Measurements from ENCODE around the gene ARF1. TPM values are rescaled to one million over a fixed set of nuclear protein-coding genes. Genes with fewer than 3 reads are reported as not detected.

ARF1 gene
- total RNA-seq, 6 donors from 2014 or later, result 157 to 487 (median 374) TPM

DNA sequence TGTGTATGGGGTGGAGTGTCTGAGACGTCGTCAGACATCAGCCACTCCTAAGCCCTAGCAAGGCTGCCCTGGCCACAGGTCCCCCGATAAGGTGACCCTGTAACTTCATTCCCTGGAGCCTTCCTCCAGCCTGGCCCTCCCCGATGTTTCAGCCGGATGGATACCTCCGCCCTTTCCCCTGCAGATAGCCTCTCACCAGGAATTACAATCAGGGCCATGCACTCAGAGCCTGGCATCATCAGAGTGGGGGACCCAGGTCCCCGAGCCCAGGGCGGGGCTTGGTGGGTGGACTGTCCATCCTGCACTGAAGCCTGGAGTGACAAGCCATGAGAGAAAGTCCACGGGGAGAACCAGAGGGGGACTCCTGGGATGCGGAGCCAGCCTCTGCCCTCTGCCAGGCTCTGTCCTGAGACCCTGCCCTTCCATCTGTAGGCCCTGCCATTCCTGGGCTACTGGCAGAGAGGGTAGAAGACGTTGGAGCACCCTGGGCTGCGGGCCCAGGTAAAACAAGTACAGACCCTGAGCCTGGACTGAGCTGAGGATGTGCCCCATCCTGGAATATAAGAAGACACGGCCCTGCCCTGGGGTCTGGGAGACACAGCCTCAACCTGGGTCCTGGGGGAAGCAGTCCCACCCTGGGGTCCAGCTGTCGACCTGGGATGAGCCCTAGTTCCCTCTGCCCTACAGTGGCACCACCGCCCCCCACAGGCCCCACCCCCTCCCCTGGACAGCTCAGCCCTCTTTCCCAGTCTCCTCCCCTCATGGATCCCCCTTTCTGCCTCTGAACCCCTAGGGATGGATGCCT lies 16.8 kb upstream of the ARF1 start:
- no peak for TF ChIP-seq POLR2AphosphoS5 (IDR thresholded peaks at IDR 0.05)
- TF ChIP-seq, protein P1, sequence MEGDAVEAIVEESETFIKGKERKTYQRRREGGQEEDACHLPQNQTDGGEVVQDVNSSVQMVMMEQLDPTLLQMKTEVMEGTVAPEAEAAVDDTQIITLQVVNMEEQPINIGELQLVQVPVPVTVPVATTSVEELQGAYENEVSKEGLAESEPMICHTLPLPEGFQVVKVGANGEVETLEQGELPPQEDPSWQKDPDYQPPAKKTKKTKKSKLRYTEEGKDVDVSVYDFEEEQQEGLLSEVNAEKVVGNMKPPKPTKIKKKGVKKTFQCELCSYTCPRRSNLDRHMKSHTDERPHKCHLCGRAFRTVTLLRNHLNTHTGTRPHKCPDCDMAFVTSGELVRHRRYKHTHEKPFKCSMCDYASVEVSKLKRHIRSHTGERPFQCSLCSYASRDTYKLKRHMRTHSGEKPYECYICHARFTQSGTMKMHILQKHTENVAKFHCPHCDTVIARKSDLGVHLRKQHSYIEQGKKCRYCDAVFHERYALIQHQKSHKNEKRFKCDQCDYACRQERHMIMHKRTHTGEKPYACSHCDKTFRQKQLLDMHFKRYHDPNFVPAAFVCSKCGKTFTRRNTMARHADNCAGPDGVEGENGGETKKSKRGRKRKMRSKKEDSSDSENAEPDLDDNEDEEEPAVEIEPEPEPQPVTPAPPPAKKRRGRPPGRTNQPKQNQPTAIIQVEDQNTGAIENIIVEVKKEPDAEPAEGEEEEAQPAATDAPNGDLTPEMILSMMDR (IDR thresholded peaks at IDR 0.05), result no peak
- no peak for TF ChIP-seq EP300 (IDR thresholded peaks at IDR 0.05)
- TF ChIP-seq POLR2A (IDR thresholded peaks at IDR 0.05), result no peak
- H3K4me3 ChIP-seq, result no peak overlapping the region
- H3K4me1 ChIP-seq, result peaks cover 0 to 5% (median 2%) of the 10 kb centered on the region in 4 donors
- H3K27ac ChIP-seq, result no peak overlapping the region
- WGBS, 2 donors, result 86 to 90% methylated on average over 5 to 13 of the region's 15 CpGs
- no peaks in the 10 kb centered on the region for H3K9me3 ChIP-seq
- ATAC-seq (ENCODE audit: low FRiP score in 2 of 2) (no peak), DNase-seq (peak in 1 of 2 donors; percentile 54)
- H3K36me3 ChIP-seq, result no peaks in the 10 kb centered on the region
- H3K27me3 ChIP-seq, result peaks cover 0 to 24% (median 11%) of the 10 kb centered on the region in 4 donors

DNA sequence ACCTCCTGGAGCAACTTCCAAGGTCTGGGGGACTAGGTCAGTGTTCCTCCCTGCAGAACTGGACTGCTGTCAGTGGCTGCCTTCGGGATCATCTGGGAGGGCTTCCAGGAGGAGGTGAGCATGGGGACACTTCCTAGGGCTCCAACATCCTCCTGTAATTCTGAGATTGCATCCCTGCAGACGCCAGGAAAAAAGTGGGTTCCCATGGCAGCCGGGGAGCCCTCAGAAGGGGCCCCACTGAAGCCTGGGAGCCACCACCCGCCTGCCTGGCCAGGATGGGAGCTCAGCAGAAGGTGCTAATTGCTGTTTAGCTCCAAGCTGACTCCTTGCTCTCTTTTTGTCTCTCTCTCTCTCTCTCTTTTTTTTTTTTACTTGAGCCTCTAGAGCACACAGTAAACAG lies 16.1 kb upstream of the ARF1 start:
- TF ChIP-seq POLR2AphosphoS5 (IDR thresholded peaks at IDR 0.05) (no peak), POLR2A (IDR thresholded peaks at IDR 0.05) (no peak), EP300 (IDR thresholded peaks at IDR 0.05) (no peak)
- TF ChIP-seq, protein P1 (IDR thresholded peaks at IDR 0.05), result no peak
- Histone ChIP-seq H3K4me3 (no peak overlapping the region), H3K27me3 (peaks cover 0 to 19% (median 9%) of the 10 kb centered on the region in 4 donors), H3K9me3 (no peaks in the 10 kb centered on the region), H3K27ac (no peak overlapping the region), H3K36me3 (no peaks in the 10 kb centered on the region), H3K4me1 (no peaks in the 10 kb centered on the region)
- ATAC-seq (ENCODE audit: low FRiP score in 2 of 2) (no peak), DNase-seq (peak in 1 of 2 donors; percentile 17)
- 31 to 52% methylated on average over 3 to 4 of the region's 4 CpGs for WGBS, 2 donors

DNA sequence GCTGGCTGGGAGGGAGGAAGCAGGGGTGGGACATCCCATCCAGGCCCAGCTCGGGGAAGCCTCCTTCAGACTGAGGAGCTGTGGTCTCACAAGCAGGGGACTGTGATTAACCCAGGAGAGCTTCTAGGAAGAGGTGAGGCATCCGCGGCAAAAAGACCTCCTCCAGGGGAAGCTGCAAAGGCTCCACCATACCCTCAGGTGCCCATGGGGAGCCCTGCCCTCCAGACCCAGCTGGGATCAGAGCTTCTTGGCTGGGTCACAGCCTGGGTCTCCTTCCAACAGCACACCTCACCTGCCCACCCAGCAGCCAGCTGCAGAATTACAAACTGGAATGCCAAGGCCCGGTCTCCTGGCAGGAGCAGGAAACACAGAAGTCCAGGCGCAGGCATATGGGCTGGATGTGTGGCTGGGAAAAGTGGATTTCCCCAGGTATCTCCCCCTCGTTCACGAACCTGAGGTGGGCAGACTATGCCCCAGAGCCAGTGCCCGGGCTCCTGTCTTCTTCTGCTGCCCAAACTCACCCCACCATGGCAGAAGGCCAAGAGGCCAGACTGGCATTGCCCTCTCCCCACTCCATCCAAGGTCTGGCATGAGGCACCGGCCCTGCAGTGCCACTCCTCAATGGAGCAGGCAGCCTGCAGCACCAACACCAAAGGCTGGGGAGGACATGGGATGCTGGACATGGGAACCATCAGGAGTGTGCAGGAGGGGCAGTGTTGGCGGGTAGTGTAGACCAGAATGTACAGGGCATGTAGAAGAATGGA lies 15.4 kb upstream of the ARF1 start:
- Histone ChIP-seq H3K36me3 (no peaks in the 10 kb centered on the region), H3K9me3 (no peaks in the 10 kb centered on the region), H3K4me3 (no peak overlapping the region), H3K27me3 (peaks cover 0 to 19% (median 7%) of the 10 kb centered on the region in 4 donors), H3K27ac (no peak overlapping the region), H3K4me1 (no peaks in the 10 kb centered on the region)
- DNase-seq (peak in 1 of 2 donors; percentile 8), ATAC-seq (ENCODE audit: low FRiP score in 2 of 2) (no peak)
- WGBS, 2 donors, result 39 to 62% methylated on average over 6 to 10 of the region's 10 CpGs
- TF ChIP-seq, protein P1 (IDR thresholded peaks at IDR 0.05), result no peak
- TF ChIP-seq POLR2A (IDR thresholded peaks at IDR 0.05) (no peak), EP300 (IDR thresholded peaks at IDR 0.05) (no peak), POLR2AphosphoS5 (IDR thresholded peaks at IDR 0.05) (no peak)

DNA sequence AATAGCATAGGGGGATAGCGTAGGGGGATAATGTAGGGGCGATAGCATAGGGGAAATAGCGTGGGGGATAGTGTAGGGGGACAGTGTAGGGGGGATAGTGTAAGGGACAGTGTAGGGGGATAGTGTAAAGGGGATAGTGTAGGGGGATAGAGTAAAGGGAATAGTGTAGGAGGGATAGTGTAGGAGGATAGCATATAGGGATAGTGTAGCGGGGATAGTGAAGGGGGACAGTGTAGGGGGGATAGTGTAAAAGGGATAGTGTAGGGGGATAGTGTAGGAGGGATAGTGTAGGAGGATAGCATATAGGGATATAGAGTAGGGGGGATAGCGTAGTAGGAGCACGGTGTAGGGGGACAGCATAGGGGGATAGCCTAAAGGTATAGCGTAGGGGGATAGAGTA lies 14.1 kb upstream of the ARF1 start:
- DNase-seq, result no peak

More for the DNA sequence above, 14.1 kb upstream of the ARF1 start:
- no peaks in the 10 kb centered on the region for H3K36me3 ChIP-seq
- no peaks in the 10 kb centered on the region for H3K4me1 ChIP-seq
- H3K27ac ChIP-seq, result no peak overlapping the region
- no peak for TF ChIP-seq EP300 (IDR thresholded peaks at IDR 0.05)
- TF ChIP-seq, protein P1 (IDR thresholded peaks at IDR 0.05), result no peak
- 67 to 80% methylated on average over 7 of the region's 7 CpGs for WGBS, 2 donors
- H3K27me3 ChIP-seq, result peaks cover 0 to 19% (median 5%) of the 10 kb centered on the region in 4 donors
- H3K4me3 ChIP-seq, result no peak overlapping the region
- no peaks in the 10 kb centered on the region for H3K9me3 ChIP-seq
- ATAC-seq (ENCODE audit: low FRiP score in 2 of 2), result no peak
